BE2C (cell line): ENCODE data around the gene ERGIC1.

ENCODE experiments used
- DNase-seq: peaks from one replicate; pipeline ENCODE4 v3.0.0-alpha.2; 2020
- H3K27me3 ChIP-seq: fragments of 250-450 bp; sonication (Bioruptor Pico); 2 replicates; pipeline ENCODE4 v1.5.1; 2020; ENCODE audit warnings: mild to moderate bottlenecking
- H3K36me3 ChIP-seq: fragments of 250-450 bp; sonication (Bioruptor Pico); 2 replicates; pipeline ENCODE4 v1.5.1; 2020; ENCODE audit warnings: mild to moderate bottlenecking
- H3K4me1 ChIP-seq: fragments of 250-450 bp; sonication (Bioruptor Pico); 2 replicates; pipeline ENCODE4 v1.5.1; 2020
- H3K4me3 ChIP-seq: 2 replicates; pipeline ENCODE4 v1.5.1; 2011; ENCODE audit warnings: low read depth, low read length
- H3K9me3 ChIP-seq: fragments of 250-450 bp; sonication (Bioruptor Pico); 2 replicates; pipeline ENCODE4 v1.5.1; 2020
- TF ChIP-seq, protein P1 (sequence below): IDR thresholded peaks from 2 replicates; pipeline ENCODE4 v1.5.1; 2012; ENCODE audit warnings: mild to moderate bottlenecking, low read depth, low read length

Gene ERGIC1

DNA sequence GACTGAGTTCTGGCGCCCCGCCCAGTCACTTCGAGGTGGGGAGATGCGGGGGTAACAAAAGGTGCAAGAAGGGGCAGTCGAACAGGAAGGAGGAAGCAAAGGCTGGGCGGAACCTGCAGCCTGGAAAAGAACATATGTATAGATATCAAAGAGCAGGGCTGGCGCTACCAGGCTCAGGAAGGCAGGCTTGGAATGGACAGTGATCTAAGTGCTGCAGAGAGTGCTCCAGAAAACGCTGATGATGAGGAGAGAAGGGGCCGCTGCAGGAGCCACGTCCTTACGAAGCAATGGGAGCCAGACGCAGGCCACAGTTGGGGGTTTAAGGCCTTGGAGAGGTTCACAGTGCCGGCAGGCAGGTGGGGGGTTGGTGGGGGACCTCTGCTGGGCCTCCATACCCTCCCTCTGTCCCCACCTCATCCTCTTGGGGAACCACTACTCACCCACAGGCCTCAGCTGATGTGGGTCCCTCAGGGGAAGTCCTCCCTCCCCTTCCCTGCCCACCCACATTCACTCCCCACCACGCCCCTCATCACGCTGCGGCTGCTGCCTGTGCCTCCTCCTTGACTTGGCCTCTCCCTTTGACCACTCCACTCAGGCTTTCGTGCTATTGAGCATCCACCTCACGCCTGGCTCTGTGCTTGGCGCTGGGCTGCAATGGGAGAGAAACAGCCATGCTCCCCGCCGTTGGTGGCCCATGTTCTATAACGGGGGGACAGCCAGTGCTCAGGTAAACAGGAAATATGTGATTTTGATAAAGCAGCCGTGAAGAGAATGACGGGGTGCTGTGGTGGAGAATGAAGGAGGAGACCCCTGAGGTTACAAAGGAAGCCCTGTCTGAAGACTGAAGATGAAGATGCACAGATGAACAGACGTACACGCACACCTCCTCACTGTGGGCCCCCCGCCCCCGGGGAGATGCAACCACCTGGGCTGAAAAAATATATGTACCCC, 84.6 kb downstream of the ERGIC1 start:
- Histone ChIP-seq H3K36me3 (peaks cover 12% of the 10 kb centered on the region), H3K27me3 (no peaks in the 10 kb centered on the region), H3K4me3 (no peak overlapping the region), H3K9me3 (no peaks in the 10 kb centered on the region), H3K4me1 (no peaks in the 10 kb centered on the region)
- TF ChIP-seq, protein P1, sequence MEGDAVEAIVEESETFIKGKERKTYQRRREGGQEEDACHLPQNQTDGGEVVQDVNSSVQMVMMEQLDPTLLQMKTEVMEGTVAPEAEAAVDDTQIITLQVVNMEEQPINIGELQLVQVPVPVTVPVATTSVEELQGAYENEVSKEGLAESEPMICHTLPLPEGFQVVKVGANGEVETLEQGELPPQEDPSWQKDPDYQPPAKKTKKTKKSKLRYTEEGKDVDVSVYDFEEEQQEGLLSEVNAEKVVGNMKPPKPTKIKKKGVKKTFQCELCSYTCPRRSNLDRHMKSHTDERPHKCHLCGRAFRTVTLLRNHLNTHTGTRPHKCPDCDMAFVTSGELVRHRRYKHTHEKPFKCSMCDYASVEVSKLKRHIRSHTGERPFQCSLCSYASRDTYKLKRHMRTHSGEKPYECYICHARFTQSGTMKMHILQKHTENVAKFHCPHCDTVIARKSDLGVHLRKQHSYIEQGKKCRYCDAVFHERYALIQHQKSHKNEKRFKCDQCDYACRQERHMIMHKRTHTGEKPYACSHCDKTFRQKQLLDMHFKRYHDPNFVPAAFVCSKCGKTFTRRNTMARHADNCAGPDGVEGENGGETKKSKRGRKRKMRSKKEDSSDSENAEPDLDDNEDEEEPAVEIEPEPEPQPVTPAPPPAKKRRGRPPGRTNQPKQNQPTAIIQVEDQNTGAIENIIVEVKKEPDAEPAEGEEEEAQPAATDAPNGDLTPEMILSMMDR = no peak
- DNase-seq = no peak

DNA sequence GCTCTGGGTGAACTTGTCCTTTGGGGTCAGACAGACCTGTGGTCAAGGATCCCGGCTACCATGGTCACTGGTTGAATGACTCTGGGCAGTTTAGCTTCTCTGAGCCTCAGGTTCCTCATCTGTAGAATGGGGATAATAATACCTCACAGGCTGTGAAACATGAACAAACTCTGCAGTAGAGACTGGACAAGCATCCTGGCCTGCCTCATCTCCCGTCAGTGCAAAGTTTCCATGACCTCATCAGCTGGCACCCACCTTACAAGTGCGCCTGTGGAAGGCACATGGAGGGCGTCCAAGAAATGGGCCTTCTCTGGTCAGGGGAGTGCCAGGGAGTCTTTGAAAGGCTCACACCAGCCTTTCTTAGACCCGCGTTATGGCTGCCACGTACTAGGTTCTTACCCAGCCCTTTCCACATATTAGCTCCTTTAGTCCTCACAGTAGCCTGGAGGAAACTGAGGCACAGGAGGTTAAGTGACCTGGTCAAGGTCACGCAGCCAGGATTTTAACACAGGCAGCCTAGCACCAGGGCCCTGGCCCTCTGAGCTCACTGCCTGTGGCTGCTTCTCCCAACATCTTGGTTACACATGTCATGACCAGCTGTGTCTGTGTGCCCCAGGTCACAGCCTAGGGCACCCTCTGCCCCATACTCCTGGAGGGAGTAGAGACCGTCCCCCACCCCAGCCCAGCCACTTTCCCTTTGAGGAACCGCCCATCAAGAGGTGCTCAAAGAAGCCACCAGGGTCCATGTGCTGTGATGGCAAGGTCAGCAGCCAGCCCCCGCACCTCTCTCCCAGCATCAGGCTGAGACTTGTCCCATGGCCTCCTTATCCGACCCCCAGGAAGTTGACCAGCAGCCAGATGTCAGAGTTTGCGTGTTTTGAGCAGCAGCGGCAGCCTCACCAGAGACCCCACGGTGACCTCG, 85.7 kb downstream of the ERGIC1 start:
- H3K4me3 ChIP-seq = no peak overlapping the region
- no peaks in the 10 kb centered on the region for H3K4me1 ChIP-seq
- no peaks in the 10 kb centered on the region for H3K9me3 ChIP-seq
- H3K36me3 ChIP-seq = peaks cover 12% of the 10 kb centered on the region
- H3K27me3 ChIP-seq = no peaks in the 10 kb centered on the region
- no peak for DNase-seq
- TF ChIP-seq, protein P1 = no peak

DNA sequence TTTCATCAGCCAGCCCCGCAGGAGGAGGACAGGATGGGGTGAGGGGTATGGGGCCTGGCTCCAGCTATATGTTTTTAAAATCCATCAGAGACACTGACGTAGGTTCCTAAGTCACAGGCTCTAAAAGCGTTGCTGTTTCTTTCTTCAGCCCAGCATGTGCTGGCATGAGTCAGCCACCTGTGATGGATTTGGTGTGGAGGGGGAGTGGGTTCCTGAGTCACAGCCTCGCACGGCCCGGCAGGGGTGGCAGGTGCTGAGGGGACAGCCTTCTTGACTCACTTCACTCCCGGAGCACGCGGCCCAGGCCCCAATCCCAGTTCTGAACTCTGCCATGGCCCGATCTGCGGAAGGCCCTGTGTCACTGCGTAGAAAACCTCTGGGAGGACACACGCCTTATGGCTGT, 86.4 kb downstream of the ERGIC1 start:
- TF ChIP-seq, protein P1 = no peak
- Histone ChIP-seq H3K4me3 (no peak overlapping the region), H3K9me3 (no peaks in the 10 kb centered on the region), H3K4me1 (no peaks in the 10 kb centered on the region), H3K27me3 (no peaks in the 10 kb centered on the region), H3K36me3 (peaks cover 12% of the 10 kb centered on the region)
- DNase-seq = no peak

DNA sequence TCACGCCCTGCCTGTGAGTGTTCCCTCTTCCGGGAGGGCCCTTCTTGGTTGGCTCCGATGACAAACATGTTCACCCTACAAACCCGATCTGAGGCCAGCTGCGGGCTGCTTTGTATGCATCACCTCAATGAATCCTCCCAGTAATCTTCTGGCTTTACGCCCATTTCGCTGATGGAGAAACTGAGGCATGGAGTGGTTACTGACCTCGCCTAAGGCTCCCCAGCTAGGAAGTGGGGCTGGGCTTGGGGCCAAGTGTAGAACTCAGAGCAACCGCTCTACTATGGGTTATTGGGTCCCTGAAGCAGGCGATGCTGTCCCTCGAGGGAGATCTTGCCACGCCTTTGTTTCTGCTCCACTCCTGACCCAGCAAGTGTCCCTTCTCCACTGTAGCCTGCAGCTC, 86.9 kb downstream of the ERGIC1 start:
- Histone ChIP-seq H3K9me3 (no peaks in the 10 kb centered on the region), H3K4me3 (no peak overlapping the region), H3K27me3 (no peaks in the 10 kb centered on the region), H3K36me3 (peaks cover 13% of the 10 kb centered on the region), H3K4me1 (no peaks in the 10 kb centered on the region)
- DNase-seq = no peak
- TF ChIP-seq, protein P1 = no peak

DNA sequence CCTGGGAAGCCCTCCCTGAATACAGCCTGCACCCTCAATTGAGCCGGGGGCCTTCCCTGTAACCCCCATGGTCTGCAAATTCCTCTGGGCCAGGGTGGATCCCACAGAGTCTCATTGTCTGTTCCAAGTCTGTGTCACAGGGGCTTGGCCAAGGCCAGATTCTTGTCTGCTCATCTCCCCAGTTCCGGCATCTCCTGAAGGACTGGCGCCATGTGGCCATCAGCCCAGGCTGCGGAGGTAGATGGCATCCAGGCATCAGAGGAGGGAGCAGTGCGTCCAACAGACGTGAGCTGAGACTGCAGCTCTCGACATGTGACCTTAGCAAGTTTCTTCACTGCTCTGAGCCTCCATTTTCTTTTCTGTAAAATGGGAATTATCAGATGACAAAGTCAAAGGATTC, 87.9 kb downstream of the ERGIC1 start:
- H3K27me3 ChIP-seq = no peaks in the 10 kb centered on the region
- DNase-seq = no peak
- peaks cover 22% of the 10 kb centered on the region for H3K36me3 ChIP-seq
- TF ChIP-seq, protein P1 = no peak
- H3K4me1 ChIP-seq = no peaks in the 10 kb centered on the region; the same call in 1 of the 2 replicates
- no peaks in the 10 kb centered on the region for H3K9me3 ChIP-seq
- H3K4me3 ChIP-seq = no peak overlapping the region
